Ecto neural progenitor cell (in vitro differentiated cells): Measurements from ENCODE around the gene DPM3.
A peak's percentile ranks its signal among the peaks of the same experiment; 100 is the strongest.
"Not testable (repeated sequence)": the region's sequence is repeated elsewhere in the genome, so short reads cannot be mapped to it uniquely, and the experiment has no call there.

Experiments
- DNase-seq: peaks from one replicate; pipeline ENCODE4 v3.0.0-alpha.2; 2018; ENCODE audit warnings: low spot score

Gene DPM3

GRCh38 chr1:155125511-155125945 is 14.8 kb downstream of the DPM3 start:
- DNase-seq: peak; percentile 53

- peak; percentile 57 for DNase-seq
Observed at GRCh38 chr1:155124503-155125463, 15.5 kb downstream of the DPM3 start.

- DNase-seq: no peak
Observed at GRCh38 chr1:155123801-155124200, 16.5 kb downstream of the DPM3 start.

- no peak for DNase-seq
Observed at GRCh38 chr1:155122308-155122707, 18.0 kb downstream of the DPM3 start.

- DNase-seq: no peak
Observed at GRCh38 chr1:155121249-155121648, 19.1 kb downstream of the DPM3 start.

GRCh38 chr1:155120253-155120652 is 20.1 kb downstream of the DPM3 start:
- no peak for DNase-seq

- not testable (repeated sequence) for DNase-seq
Observed at GRCh38 chr1:155118090-155118489, 22.2 kb downstream of the DPM3 start.

- DNase-seq: no peak
Observed at GRCh38 chr1:155117610-155118009, 22.7 kb downstream of the DPM3 start.

- DNase-seq: no peak
Observed at GRCh38 chr1:155116113-155116764, 24.1 kb downstream of the DPM3 start.

GRCh38 chr1:155113450-155113980 is 26.8 kb downstream of the DPM3 start:
- no peak for DNase-seq

GRCh38 chr1:155110826-155111225 is 29.5 kb downstream of the DPM3 start:
- no peak for DNase-seq

GRCh38 chr1:155110381-155110780 is 29.9 kb downstream of the DPM3 start:
- no peak for DNase-seq

GRCh38 chr1:155108296-155108695 is 32.0 kb downstream of the DPM3 start:
- DNase-seq: no peak

- no peak for DNase-seq
Observed at GRCh38 chr1:155107309-155108264, 32.7 kb downstream of the DPM3 start.

GRCh38 chr1:155106862-155107261 is 33.5 kb downstream of the DPM3 start:
- DNase-seq: no peak

- DNase-seq: no peak
Observed at GRCh38 chr1:155105604-155106011, 34.7 kb downstream of the DPM3 start.

GRCh38 chr1:155104605-155105534 is 35.5 kb downstream of the DPM3 start:
- no peak for DNase-seq

- DNase-seq: no peak
Observed at GRCh38 chr1:155103325-155103724, 37.0 kb downstream of the DPM3 start.

- DNase-seq: no peak
Observed at GRCh38 chr1:155099331-155099730, 41.0 kb downstream of the DPM3 start.

GRCh38 chr1:155094622-155094948 is 45.7 kb downstream of the DPM3 start:
- no peak for DNase-seq
